Vagina (tissue), 2 donors: ENCODE results near the gene ZMYND12.
"Not testable (repeated sequence)": the region's sequence is repeated elsewhere in the genome, so short reads cannot be mapped to it uniquely, and the experiment has no call there.

Experiments
- POLR2A ChIP-seq, 2 donors: fragments of 450-650 bp; IDR thresholded peaks; one replicate each; pipeline ENCODE4 v1.6.1; 2017; ENCODE audit warnings: antibody characterized with exemption in 2 of 2, mild to moderate bottlenecking in 2 of 2, moderate library complexity in 2 of 2
- POLR2AphosphoS5 ChIP-seq, 2 donors: sonication (generic); formaldehyde crosslinking; IDR thresholded peaks; one replicate each; pipeline ENCODE4 v1.9.0; 2017; ENCODE audit warnings: antibody characterized with exemption in 2 of 2, mild to moderate bottlenecking in 2 of 2, low read depth in 1 of 2; ENCODE audit not compliant: insufficient read depth in 1 of 2
- TF ChIP-seq, protein P1 (sequence below), 3 experiments: fragments of 450-650 bp in 2 of 3; fragments of 200-600 bp in 1 of 3; sonication (generic) in 1 of 3; IDR thresholded peaks; one replicate each; pipeline ENCODE4 v1.5.1; 2017 to 2019; ENCODE audit warnings: antibody characterized with exemption in 3 of 3, mild to moderate bottlenecking in 2 of 3, moderate library complexity in 2 of 3

DNA sequence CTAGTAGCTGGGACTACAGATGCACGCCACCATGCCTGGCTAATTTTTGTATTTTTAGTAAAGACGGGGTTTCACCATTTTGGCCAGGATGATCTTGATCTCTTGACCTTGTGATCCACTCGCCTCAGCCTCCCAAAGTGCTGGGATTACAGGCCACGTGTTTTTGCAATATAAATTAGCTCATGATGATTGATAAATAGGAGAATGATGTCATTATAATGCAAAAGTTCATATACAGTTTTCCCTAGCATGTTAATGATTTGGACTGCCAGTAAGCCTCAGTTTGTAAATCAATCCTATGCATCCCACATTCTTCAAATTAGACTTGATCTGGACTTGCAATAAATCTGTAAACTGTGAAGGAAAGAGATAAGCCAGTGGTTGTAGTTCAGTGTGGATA is 21.5 kb upstream of the ZMYND12 start:
- TF ChIP-seq, protein P1, sequence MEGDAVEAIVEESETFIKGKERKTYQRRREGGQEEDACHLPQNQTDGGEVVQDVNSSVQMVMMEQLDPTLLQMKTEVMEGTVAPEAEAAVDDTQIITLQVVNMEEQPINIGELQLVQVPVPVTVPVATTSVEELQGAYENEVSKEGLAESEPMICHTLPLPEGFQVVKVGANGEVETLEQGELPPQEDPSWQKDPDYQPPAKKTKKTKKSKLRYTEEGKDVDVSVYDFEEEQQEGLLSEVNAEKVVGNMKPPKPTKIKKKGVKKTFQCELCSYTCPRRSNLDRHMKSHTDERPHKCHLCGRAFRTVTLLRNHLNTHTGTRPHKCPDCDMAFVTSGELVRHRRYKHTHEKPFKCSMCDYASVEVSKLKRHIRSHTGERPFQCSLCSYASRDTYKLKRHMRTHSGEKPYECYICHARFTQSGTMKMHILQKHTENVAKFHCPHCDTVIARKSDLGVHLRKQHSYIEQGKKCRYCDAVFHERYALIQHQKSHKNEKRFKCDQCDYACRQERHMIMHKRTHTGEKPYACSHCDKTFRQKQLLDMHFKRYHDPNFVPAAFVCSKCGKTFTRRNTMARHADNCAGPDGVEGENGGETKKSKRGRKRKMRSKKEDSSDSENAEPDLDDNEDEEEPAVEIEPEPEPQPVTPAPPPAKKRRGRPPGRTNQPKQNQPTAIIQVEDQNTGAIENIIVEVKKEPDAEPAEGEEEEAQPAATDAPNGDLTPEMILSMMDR (IDR thresholded peaks at IDR 0.05) = not testable (repeated sequence)
- not testable (repeated sequence) for TF ChIP-seq POLR2A (IDR thresholded peaks at IDR 0.05); POLR2AphosphoS5 (IDR thresholded peaks at IDR 0.05; ENCODE audit: insufficient read depth in 1 of 2, low read depth in 1 of 2)
